ENCODE measurements around the gene ALK.
"Not testable (repeated sequence)": the region's sequence is repeated elsewhere in the genome, so short reads cannot be mapped to it uniquely, and the experiment has no call there.

ALK gene

DNA sequence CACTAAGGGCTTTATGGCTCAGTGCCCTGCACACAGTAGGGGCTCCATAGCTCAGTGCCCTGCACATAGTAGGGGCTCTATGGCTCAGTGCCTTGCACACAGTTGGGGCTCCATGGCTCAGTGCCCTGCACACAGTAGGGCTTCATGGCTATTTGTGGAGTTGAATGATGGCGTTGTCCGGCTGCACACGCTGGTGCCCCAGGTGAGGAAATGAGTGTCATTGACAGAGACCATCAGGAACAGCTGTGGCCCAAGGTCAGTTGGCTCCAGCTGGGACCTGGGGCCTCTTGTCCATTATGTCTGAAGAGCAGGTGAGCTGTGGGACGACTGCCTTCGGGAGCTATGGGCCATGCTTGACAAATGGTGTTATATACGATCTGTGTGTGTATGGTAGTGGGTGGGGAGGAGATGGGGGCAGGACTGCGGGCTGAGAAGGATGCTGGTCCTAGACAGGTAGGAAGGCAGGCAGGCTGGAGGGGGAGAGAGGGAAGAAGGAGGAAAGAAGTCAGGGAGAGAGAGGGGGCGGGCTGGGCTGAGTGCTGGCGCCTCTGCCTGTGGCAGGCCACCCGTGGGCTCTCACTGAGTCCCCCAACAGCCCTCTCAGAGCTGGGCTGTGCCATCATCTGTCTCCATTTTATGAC lies 675.5 kb downstream of the ALK start:
- in situ Hi-C loops (cut with HindIII; ENCODE audit: low sequenced_read_pairs): no loop called here

DNA sequence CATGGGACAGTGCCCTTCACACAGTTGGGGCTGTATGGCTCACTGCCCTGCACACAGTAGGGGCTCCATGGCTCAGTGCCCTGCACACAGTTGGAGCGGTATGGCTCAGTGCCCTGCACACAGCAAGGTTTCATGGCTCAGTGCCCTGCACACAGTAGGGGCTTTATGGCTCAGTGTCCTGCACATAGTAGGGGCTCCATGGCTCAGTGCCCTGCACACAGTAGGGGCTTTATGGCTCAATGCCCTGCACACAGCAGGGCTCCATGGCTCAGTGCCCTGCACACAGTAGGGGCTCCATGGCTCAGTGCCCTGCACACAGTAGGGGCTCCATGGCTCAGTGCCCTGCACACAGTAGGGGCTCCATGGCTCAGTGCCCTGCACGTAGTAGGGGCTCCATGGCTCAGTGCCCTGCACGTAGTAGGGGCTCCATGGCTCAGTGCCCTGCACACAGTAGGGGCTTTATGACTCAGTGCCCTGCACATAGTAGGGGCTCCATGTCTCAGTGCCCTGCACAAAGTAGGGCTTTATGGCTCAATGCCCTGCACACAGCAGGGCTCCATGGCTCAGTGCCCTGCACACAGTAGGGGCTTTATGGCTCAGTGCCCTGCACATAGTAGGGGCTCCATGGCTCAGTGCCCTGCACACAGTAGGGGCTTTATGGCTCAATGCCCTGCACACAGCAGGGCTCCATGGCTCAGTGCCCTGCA lies 676.2 kb downstream of the ALK start:
- in situ Hi-C loops (cut with HindIII; ENCODE audit: low sequenced_read_pairs): not testable (repeated sequence)

DNA sequence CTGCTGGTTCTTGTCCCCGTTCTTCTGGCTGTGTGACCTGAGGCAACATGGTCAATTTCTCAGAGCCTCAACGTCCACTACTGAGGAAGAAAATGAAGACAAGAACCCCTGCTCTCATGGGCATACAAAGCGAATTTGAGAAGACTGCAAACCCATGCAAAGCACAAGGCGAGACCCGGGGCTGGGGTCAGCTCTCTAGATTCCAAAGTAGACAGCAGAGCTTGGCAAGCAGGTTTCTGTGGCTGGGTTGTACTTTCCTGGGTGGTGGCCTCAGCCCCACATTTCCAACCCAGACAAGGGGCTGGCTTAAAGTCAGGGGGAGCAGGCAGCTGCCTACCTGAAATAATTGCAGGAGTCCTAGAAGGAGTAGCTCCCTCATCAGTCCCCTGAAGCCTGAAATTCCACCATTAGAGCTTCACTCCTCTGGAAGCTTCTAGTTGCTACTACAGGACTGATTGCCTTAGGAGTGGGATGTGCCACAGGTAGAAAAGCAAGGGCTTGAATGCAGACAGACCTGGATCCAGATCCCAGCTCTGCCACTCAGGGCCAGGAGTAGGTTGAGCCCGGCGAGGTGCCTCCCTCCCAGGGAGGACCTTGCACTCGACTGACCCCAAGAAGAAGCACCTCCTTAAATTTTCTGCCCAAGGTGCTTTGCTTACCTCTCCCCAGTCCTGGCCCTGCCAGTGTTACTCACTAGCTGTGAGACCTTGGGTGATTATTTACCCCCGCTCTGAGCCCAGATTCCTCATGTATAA lies 678.6 kb downstream of the ALK start:
- in situ Hi-C loops (cut with HindIII; ENCODE audit: low sequenced_read_pairs): loop anchor here (5.0 kb wide), 1 partner anchor 45 kb away; no protein-coding TSS in a partner anchor

DNA sequence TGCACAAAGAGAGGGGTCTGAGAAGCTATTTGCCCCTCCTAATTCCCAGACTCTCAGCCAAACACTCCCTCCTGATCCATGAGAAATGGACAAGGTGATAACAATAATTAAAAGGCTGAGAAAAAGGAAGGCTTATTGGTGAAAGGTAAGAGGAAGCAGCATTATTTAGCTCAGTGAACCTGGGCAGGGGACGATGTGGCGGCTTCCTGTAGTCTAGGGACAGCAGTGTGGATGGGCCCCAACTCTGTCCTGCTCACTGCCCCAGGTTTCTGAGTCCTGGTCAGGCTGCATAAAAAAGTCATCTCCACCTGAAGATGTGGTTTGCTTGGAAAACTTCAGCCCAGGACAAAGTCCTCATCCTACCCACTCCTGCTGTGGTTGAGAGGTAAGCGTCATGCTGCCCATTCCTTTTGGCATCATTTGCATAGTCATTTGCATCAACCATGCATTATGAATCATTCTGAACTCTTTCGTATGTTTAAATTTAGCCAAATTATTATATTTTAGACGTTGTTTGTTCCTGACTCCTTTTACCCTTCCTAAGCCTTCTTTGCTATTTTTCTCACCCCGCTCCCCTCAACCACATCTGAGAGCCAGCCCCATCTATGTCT lies 679.3 kb downstream of the ALK start:
- in situ Hi-C loops (cut with HindIII; ENCODE audit: low sequenced_read_pairs): loop anchor here (5.0 kb wide), 1 partner anchor 45 kb away; no protein-coding TSS in a partner anchor

DNA sequence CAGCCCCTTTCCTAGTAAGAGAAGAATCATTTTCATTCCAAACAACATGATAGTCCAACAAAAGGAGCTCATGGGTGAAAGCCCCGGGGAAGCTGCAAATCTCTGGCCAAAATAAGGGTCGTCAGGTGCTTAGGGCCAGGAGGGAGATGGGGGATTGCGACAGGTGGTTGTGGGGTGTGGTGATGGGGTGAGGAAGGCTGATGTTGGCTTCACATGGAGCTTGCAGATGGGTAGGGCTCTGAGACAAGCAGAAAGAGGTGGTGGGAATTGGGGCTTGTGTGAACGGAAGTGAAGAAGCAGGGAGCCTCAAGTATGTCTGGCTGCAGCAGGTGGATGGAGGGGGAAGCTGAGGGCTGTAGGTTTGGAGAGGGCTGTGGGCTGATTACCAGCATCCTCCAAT lies 680.0 kb downstream of the ALK start:
- in situ Hi-C loops (cut with HindIII; ENCODE audit: low sequenced_read_pairs): loop anchor here (5.0 kb wide), 1 partner anchor 44 kb away; no protein-coding TSS in a partner anchor

DNA sequence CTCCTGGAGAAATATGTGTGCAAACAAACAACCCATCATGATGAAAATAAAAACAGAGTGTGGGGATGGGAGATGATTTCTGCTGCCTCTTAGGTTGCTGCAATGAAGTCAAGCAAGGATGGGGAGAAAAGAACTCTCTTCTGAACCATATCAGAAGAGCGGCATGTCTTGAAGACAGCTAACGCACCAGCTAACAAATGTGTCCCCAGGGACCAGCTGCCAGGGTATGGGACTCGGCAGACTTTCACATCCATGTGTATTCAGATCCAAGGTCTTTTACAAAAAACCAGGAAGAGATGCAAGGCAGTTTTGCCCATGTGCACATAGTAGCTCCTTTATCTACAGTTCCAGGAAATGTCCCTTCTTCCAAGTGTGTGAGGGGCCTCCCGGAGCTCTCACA lies 680.8 kb downstream of the ALK start:
- in situ Hi-C loops (cut with HindIII; ENCODE audit: low sequenced_read_pairs): loop anchor here (5.0 kb wide), 1 partner anchor 43 kb away; no protein-coding TSS in a partner anchor

DNA sequence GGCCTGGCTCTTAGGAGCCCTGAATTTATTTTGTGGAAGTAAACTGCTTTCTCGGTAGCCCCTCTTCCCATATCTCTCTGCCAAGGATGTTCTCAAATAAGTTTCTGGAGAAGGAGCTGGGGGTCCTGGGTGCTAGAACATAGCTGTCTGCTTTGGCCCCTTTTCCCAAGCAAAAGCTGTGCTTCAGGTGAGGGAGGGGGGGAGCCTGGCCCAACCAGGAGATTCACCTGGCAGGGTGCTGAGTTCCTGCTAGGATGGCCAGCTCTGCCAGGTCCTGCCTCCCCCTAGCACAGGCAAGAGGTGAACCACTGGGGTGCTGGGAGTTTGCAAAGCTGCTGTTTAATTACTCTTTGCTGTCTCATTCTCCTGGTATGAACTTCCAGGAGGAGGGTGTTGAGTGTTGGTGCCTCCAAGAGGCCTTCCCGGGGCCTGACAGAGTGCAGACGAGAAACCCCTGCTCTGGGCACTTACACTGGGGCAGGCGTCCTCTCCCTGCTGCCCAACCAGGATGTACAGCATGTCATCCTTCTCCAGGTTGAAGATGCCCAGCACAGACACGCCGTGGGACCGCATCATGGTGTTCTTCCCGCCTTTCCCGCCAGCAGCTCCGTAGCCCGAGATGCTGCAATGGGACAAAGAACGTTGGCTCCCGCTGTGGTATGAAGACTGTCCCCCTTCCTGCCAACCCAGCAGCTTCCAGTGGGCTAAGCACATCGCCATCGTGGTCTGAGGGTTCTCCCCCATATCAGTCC lies 682.0 kb downstream of the ALK start:
- in situ Hi-C loops (cut with HindIII; ENCODE audit: low sequenced_read_pairs): no loop called here

DNA sequence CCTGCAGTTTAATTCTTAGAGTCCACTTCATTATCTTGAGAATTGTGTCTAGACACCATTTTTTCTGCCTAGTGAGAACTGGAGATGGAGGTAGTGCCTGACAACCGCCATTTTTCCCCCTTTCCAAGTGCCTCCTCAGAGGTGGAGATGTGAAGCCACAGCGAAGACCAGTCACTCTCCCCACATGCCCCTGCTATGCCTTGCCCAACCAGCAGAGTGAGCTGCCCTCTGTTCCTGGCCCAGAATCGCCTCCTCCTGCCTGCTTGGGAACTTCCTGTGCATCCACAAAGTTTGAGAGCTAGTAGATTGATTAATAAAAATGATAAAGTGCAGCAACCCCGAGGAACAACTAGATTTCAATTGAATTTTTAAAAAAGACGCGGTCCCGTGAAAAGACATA lies 682.9 kb downstream of the ALK start:
- in situ Hi-C loops (cut with HindIII; ENCODE audit: low sequenced_read_pairs): no loop called here

DNA sequence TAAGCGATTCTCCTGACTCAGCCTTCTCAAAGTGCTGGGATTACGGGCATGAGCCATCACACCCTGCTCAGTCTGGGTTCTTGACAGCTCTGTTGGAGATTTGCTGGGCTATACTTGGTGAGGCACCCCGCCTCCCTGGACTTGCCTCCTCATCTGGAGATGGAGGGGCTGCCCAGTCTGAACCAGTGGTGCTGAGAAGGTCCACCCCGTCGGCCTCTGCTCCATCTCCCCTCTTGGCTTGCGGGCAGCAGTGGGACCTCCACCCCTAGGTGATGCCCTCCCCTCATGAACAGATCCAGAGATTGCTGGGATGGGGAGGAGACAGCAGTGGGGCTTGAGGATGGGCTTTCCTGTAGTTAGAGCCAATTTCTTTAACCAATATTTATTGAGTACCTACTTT lies 685.3 kb downstream of the ALK start:
- in situ Hi-C loops (cut with HindIII; ENCODE audit: low sequenced_read_pairs): no loop called here

DNA sequence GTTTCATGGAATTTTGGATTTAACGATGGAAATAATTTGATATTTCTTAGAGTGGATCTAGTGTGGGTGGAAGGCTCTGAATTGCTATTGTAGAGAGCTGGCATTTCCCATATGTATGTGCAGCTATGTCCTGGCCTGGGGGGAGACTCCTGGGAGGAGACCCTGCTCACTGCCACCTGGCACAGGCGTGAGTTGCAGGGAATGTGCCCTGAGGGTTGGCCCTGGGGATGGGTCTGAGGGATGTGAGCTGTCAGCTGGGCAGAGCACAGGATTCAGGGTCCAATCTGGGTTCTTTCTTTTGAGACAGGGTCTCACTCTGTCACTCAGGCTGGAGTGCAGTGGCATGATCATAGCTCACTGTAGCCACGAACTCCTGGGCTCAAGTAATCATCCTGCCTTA lies 686.0 kb downstream of the ALK start:
- in situ Hi-C loops (cut with HindIII; ENCODE audit: low sequenced_read_pairs): no loop called here

DNA sequence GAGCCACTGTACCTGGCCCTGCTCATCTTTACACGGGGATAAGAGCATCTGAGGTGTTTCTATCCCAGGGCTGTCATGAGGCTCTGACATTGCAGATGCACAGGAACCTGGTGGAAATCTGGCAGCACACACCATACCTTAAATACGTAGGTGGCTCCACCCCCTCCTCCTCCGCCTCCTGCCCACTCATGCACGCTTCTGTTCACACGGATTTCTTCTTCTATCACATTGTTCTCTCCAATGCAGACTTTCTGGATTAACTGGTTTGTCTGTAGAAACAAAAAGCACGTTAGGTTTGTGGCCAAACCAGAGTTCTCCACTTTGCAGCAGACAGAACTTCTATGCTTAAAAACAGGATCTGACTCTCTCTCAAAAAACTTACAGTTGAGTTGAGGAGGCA lies 688.0 kb downstream of the ALK start:
- in situ Hi-C loops (cut with HindIII; ENCODE audit: low sequenced_read_pairs): no loop called here

DNA sequence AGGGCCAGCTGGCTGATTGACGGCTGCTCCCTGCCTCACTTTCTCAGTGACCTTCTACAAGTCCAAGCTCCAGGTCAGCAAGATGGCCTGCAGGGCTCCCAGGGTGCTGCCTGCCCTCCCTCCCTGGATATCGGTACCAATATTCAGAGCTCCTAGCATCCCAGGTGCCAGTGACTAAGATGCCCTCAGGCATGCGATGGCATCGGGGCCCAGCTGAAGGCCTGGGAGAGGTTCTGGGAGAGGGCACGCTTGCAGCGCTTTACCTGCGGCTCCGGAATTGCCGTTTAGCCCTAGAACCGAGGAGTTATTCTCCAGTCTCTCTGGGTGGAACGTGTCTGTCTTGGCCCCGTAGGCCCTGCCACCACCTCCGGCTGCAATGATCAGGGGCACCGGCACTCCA lies 689.3 kb downstream of the ALK start:
- in situ Hi-C loops (cut with HindIII; ENCODE audit: low sequenced_read_pairs): no loop called here

DNA sequence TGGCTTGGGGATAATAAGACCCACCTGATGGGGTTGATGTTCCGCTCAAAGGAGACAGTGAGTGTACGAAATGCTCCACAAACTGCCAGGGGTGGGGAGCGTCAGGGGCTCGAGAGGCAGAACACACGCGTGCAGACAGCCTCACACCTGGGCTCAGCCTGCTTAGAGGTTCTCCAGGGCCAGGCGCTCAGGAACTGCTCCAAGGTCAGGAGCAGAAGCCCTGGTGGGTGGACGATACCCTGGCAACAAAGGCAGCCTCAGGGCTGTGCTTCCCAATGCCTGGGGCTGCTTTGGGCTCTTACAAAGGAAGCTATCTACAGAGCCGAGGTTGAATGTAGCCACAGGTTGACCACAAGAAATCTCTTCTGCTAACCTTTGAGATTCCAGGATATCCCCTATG lies 691.7 kb downstream of the ALK start:
- in situ Hi-C loops (cut with HindIII; ENCODE audit: low sequenced_read_pairs): no loop called here

DNA sequence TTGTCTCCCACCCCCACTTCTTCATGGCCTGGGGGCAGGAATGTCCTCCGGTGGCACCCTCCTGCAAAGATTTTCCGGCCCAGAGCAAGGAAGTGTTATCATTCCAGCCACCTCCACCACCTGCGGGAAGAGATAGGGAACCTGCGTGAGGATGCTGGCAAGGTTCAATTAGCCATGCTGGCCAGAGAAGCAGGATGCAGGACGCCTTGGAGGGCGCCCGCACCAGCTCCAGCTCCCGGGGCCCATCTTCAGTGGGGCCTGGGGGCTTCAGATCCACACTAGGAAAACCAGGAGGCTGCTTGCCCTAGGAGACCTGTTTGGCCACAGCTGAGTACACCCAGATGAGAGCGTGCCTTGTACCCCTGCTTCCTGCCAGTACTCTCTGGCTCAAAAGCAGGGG lies 692.4 kb downstream of the ALK start:
- in situ Hi-C loops (cut with HindIII; ENCODE audit: low sequenced_read_pairs): no loop called here

DNA sequence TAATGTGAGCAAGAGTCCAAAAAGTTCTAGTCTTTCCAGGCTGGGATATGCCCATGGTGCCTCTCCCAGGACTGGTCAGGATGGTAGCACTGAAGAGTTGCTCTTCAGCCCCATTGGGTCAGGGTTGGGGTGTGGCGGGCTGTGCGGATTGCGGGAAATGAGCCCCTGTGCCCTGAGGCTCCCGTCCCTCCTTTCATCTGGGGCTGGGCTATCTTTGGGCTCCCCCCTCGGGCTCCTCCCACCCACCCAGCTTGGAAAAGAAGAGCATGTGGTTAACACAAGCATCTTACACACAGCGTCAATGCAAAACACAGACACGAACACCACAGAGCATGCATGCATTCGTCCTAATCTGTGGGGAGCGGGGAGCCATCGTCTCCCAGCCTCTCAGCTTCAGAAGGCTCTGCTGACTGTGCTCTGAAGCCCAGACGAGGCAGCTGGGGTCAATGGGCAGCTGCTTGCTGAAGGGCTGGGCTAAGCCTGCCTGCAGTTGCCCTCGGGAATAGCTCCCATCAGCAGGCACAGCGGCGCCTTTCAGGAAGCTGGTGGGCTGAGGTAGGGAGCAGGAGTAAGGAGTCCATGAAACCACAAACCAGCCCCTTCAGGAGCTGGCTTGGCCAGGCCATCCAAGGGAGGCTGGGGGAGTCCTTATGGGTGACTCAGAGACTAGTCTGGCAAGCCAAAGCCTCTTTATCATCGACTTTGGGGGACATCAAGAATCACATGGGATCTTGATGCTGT lies 693.3 kb downstream of the ALK start:
- in situ Hi-C loops (cut with HindIII; ENCODE audit: low sequenced_read_pairs): no loop called here

DNA sequence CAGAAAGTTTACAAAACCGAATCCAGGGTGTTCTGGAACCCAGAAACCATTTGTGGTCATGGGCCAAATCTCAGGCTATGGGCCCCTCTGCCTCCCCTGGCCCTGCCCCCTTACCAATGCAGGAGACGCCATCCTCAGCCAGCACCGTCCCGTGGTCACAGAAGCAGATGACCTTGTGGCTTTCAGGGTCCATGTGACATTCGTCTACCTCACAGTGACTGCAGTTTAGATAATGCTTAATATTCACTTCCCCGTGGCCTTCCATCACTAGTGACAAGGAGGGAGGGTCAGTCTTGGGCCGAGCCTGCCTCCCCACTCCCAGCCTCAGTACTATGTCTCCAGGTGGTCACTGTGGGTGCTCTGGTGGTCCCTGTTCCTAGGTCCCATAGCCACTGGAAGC lies 694.6 kb downstream of the ALK start:
- in situ Hi-C loops (cut with HindIII; ENCODE audit: low sequenced_read_pairs): no loop called here

DNA sequence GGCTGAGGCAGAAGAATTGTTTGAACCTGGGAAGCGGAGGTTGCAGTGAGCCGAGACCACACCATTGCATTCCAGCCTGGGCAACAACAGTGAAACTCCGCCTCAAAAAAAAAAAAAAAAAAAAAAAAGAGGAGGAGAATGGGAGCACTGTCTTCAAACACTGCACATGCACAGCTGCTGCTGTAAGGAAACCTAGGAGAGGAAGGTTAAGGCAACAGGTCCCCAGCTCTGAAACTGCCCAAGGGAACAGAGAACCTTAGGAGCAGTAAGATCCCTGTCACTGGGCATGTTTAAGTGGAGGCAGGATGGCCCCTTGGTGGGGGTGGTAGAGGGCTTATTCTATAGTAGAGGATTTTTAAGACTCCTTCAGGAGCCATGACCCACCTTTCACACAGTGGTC lies 695.0 kb downstream of the ALK start:
- in situ Hi-C loops (cut with HindIII; ENCODE audit: low sequenced_read_pairs): no loop called here

DNA sequence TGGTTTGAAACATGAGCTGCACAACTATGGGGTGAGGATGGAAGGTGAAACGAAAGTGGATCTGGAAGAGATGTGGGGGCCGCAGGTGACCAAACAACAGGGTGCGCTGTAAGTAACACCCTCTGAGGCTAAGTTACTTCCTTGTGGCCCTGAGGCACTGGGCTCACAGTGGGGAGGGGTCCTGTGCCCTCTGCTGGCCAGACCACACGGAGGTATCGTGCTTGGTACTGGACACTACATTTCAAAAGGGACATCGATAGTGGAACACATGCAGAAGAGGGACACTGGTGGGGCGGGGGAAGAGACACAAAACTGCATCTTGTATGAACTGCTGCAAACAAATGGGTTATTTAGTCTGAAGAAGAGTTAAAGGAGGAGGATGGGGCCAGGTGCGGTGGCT lies 695.6 kb downstream of the ALK start:
- in situ Hi-C loops (cut with HindIII; ENCODE audit: low sequenced_read_pairs): no loop called here

DNA sequence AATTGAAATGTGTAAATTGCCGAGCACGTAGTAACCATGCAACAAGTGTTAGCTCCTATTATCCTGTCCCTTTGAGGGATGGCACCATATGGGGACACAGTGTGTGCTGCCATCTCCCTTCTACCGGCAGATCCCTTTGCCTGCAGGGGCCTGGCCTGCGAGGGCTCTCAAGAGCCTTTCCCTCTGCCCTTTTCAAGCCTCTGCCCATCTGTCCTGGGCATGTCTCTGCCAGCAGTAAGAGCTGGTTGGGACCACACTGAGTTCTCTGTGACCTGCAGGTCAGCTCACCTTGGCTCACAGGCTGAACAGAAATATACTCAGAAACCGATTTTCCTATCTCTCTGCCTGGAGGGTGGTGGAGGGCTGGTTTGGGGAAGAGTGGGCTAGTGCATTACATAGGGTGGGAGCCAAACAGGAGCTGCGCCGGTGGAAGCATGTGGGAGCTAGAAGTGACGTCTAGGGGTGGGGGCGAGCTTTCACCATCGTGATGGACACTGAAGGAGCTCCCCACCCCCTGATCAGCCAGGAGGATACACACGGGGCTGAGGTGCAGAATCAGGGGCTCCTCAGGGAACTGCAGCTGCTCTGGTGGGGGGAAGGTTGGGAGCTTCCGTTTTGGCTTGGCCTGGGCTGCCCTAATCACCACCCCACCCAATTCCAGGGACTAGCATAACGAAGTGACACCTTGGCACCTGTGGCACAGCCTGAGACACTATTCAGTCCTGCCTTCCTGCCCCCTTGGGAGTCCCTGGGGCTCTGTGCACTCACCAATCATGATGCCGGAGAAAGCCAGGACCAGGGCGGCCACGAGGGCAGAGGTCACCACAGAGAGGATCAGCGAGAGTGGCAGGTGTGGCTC lies 696.5 kb downstream of the ALK start:
- in situ Hi-C loops (cut with HindIII; ENCODE audit: low sequenced_read_pairs): no loop called here
